NCI-H226 (cell line): Measurements from ENCODE around the gene HOXD8.

Source experiments
- DNase-seq: peaks from one replicate; pipeline ENCODE4 v3.0.0-alpha.2; 2015

The HOXD8 gene

GRCh38 chr2:176117162-176117822 lies 12.2 kb upstream of the HOXD8 start:
- no peak for DNase-seq

GRCh38 chr2:176117823-176118371 lies 11.6 kb upstream of the HOXD8 start:
- DNase-seq = no peak

GRCh38 chr2:176118601-176119339 lies 10.7 kb upstream of the HOXD8 start:
- no peak for DNase-seq

GRCh38 chr2:176120364-176121189 lies 8.9 kb upstream of the HOXD8 start:
- DNase-seq = no peak

- no peak for DNase-seq
These were observed 8.1 kb upstream of the HOXD8 start for GRCh38 chr2:176121190-176122051.

GRCh38 chr2:176122052-176122682 lies 7.3 kb upstream of the HOXD8 start:
- no peak for DNase-seq

- no peak for DNase-seq
These were observed 6.7 kb upstream of the HOXD8 start, which contains the start of gene HOXD9 for GRCh38 chr2:176122683-176123410. Gene HOXD9, plus strand, starts transcription at chr2:176122719. Its CDS starts 50 bp downstream, at chr2:176122769.

GRCh38 chr2:176123411-176124109 lies 5.9 kb upstream of the HOXD8 start:
- DNase-seq = no peak

GRCh38 chr2:176124110-176124946 lies 5.2 kb upstream of the HOXD8 start:
- no peak for DNase-seq

GRCh38 chr2:176124947-176125771 lies 4.3 kb upstream of the HOXD8 start:
- no peak for DNase-seq

- no peak for DNase-seq
These were observed 3.8 kb upstream of the HOXD8 start for GRCh38 chr2:176125772-176126054.

GRCh38 chr2:176126929-176127773 lies 2.4 kb upstream of the HOXD8 start:
- no peak for DNase-seq

GRCh38 chr2:176127774-176128072 lies 1.8 kb upstream of the HOXD8 start:
- no peak for DNase-seq

GRCh38 chr2:176128172-176128981 lies 1.1 kb upstream of the HOXD8 start:
- no peak for DNase-seq

- DNase-seq = no peak
These were observed 275 bp downstream of the HOXD8 start for GRCh38 chr2:176129813-176130146.

GRCh38 chr2:176130147-176130956 lies 847 bp downstream of the HOXD8 start:
- DNase-seq = no peak
